ENCODE data around the gene NR6A1. TPM values are rescaled to one million over a fixed set of nuclear protein-coding genes. Genes with fewer than 3 reads are reported as not detected.
A peak's percentile ranks its signal among the peaks of the same experiment; 100 is the strongest.

The NR6A1 gene
- total and polyA plus RNA-seq, 2 experiments from 2014 or later: 44.2 to 139 TPM

GRCh38 chr9:124696101-124696500 is 75.0 kb downstream of the NR6A1 start:
- Mint-ChIP-seq H3K36me3 (ENCODE audit: low read depth) (no peaks in the 10 kb centered on the region), H3K27me3 (ENCODE audit: insufficient read depth, low read depth, poor library complexity) (peaks cover 8% of the 10 kb centered on the region), H3K4me1 (peaks cover 60% of the 10 kb centered on the region), H3K9me3 (no peaks in the 10 kb centered on the region), H3K27ac (peak overlapping the region; percentile 20), H3K4me3 (no peak overlapping the region; the same call in 2 of the 3 replicates)
- H4K20me1 ChIP-seq (replicated peaks; ENCODE audit: insufficient read depth): no peaks in the 10 kb centered on the region
- no peak overlapping the region for H2AFZ ChIP-seq
- H3K9me2 ChIP-seq (ENCODE audit: insufficient read depth): no peaks in the 10 kb centered on the region
- H3K4me1 ChIP-seq (ENCODE audit: insufficient read depth): peaks cover 46% of the 10 kb centered on the region
- no peaks in the 10 kb centered on the region for H3K27me3 ChIP-seq (ENCODE audit: insufficient read depth)
- H3K4me2 ChIP-seq: peak overlapping the region; percentile 42
- H3K27ac ChIP-seq (ENCODE audit: low read depth): 0 out of 2 replicates have a peak overlapping the region, but pooled peaks have one; percentile 7
- no peaks in the 10 kb centered on the region for H3K36me3 ChIP-seq (ENCODE audit: insufficient read depth)
- H3K79me2 ChIP-seq (replicated peaks; ENCODE audit: insufficient read depth): no peaks in the 10 kb centered on the region; the same call in 1 of the 2 replicates
- ATAC-seq (peak; percentile 47), DNase-seq (ENCODE audit: low spot score) (peak; percentile 22)
- H3F3A ChIP-seq (replicated peaks; ENCODE audit: low read depth): no peaks in the 10 kb centered on the region
- H3K4me3 ChIP-seq: no peak overlapping the region
- TF ChIP-seq ZNF114 (CRISPR knock-in tag; IDR thresholded peaks at IDR 0.05): no peak
- no peak for TF ChIP-seq REST (IDR thresholded peaks at IDR 0.05; ENCODE audit: unreplicated experiment)
- TF ChIP-seq CREB1 (CRISPR knock-in tag; IDR thresholded peaks at IDR 0.05; ENCODE audit: low read depth): no peak
- TF ChIP-seq NANOG (IDR thresholded peaks at IDR 0.05; ENCODE audit: borderline replicate concordance): no peak
- TF ChIP-seq ETS1 (IDR thresholded peaks at IDR 0.05): no peak
- TF ChIP-seq STAT1 (IDR thresholded peaks at IDR 0.05; ENCODE audit: unreplicated experiment): no peak
- TF ChIP-seq POLR2AphosphoS5 (IDR thresholded peaks at IDR 0.05; ENCODE audit: low read depth): no peak
- no peak for TF ChIP-seq ZNF331 (CRISPR knock-in tag; IDR thresholded peaks at IDR 0.05; ENCODE audit: low read depth)

- H3K27me3 Mint-ChIP-seq (ENCODE audit: insufficient read depth, low read depth, poor library complexity): peaks cover 8% of the 10 kb centered on the region
- Histone ChIP-seq H3F3A (replicated peaks; ENCODE audit: low read depth) (no peaks in the 10 kb centered on the region), H3K4me1 (ENCODE audit: insufficient read depth) (peaks cover 46% of the 10 kb centered on the region), H3K79me2 (replicated peaks; ENCODE audit: insufficient read depth) (no peaks in the 10 kb centered on the region; the same call in 1 of the 2 replicates), H3K27ac (ENCODE audit: low read depth) (0 out of 2 replicates have a peak overlapping the region, but pooled peaks have one; percentile 8), H3K4me2 (peak overlapping the region; percentile 42), H3K27me3 (ENCODE audit: insufficient read depth) (no peaks in the 10 kb centered on the region), H4K20me1 (replicated peaks; ENCODE audit: insufficient read depth) (no peaks in the 10 kb centered on the region), H3K4me3 (no peak overlapping the region), H3K36me3 (ENCODE audit: insufficient read depth) (no peaks in the 10 kb centered on the region), H3K9me2 (ENCODE audit: insufficient read depth) (no peaks in the 10 kb centered on the region), H2AFZ (no peak overlapping the region)
- H3K4me1 Mint-ChIP-seq: peaks cover 60% of the 10 kb centered on the region
- no peak for ATAC-seq
- H3K27ac Mint-ChIP-seq: no peak overlapping the region; the same call in 1 of the 2 replicates
- no peaks in the 10 kb centered on the region for H3K9me3 Mint-ChIP-seq
- TF ChIP-seq NANOG (IDR thresholded peaks at IDR 0.05; ENCODE audit: borderline replicate concordance) (no peak), EZH2phosphoT487 (IDR thresholded peaks at IDR 0.05; ENCODE audit: unreplicated experiment) (no peak), CREB1 (CRISPR knock-in tag; IDR thresholded peaks at IDR 0.05; ENCODE audit: low read depth) (no peak)
- H3K36me3 Mint-ChIP-seq (ENCODE audit: low read depth): no peaks in the 10 kb centered on the region
- no peak for DNase-seq (ENCODE audit: low spot score)
- H3K4me3 Mint-ChIP-seq: no peak overlapping the region
Observed at GRCh38 chr9:124695280-124695890, 75.7 kb downstream of the NR6A1 start.
